HG03025 (cell line): Measurements from ENCODE around the gene C11orf21.
"Not testable (repeated sequence)": the region's sequence is repeated elsewhere in the genome, so short reads cannot be mapped to it uniquely, and the experiment has no call there.

Experiments used
- ATAC-seq: cut with Tn5 transposase; IDR thresholded peaks from one replicate; pipeline ENCODE4 v1.9.1; 2021; ENCODE audit warnings: mild to moderate bottlenecking, moderate library complexity; ENCODE audit not compliant: unreplicated experiment, low FRiP score

C11orf21 gene

DNA sequence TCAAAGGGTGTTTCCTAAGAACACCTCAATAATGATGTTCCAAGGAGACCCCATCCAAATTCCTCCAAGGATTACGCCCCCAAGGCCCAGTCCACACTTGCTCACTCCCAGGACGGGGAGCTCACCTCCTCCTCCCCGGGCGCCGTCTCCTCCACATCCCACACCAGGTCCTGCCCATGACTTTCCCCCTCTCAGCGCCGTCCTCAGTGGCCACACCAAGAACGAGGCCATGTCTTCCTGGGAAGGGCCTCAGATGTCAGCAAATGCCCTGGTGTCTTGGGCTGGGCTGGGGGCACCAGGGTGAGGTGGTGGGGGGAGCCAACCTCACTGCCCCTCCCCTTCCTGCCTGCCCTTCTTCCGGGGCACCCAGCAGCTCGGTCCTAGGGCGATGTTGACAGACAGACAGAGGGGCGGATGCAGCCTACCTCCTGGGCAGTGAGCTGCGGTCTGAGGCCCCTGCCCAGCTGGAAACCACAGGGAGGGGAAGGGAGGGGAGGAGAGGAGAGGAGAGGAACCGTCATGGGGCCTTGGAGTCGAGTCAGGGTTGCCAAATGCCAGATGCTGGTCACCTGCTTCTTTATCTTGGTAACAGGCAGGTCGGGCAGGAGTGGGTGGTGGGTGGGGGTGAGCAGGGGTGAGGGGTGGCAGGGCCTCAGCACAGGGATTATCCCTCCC is at the start of gene C11orf21, which contains the start of gene TSPAN32:
Gene C11orf21 (minus strand): TSS at position 288 of the 675 bp plus-strand sequence. CDS start 110 bp downstream, at position 178.
Gene TSPAN32 (plus strand): TSS at position 383 of the 675 bp plus-strand sequence. CDS start 137 bp downstream, at position 520.
- no peak for ATAC-seq

DNA sequence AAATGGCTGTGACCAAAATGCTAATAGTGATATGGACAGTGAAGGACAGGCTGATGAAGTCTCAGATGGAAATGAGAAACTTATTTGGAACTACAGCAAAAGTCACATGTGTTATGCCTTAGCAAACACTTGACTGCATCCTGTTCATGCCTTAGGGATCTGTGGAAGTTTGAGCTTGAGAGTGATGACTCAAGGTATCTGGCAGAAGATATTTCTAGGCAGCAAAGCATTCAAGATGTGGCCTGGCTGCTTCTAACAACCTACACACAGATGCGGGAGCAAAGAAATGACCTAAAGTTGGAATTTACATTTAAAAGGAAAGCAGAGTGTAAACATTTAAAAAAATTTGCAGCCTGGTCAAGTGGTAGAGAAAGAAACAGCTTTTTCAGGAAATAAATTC is 47.3 kb upstream of the C11orf21 start:
- no peak for ATAC-seq

DNA sequence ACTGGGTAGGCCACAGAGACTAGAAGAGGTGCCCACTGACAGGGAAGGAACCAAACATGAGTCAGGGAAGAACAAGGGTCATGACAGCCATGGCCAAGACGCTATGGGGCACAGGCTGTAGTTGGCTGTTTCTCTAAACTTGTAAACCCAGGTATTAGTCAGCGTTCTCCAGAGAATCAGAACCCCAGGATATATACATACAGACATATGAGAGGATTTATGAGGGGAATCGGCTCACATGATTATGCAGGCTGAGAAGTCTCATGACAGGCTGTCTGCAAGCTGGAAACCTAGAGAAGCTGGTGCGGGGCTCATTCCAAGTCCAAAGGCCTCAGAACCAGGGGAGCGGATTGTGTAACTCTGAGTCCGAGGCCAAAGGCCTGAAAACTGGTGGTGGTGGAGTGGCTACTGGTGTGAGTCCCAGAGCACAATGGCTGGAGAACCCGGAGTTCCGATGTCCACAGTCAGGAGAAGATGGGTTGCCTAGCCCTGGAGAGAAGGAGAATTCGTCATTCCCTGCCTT is 45.7 kb upstream of the C11orf21 start:
- ATAC-seq, result no peak

DNA sequence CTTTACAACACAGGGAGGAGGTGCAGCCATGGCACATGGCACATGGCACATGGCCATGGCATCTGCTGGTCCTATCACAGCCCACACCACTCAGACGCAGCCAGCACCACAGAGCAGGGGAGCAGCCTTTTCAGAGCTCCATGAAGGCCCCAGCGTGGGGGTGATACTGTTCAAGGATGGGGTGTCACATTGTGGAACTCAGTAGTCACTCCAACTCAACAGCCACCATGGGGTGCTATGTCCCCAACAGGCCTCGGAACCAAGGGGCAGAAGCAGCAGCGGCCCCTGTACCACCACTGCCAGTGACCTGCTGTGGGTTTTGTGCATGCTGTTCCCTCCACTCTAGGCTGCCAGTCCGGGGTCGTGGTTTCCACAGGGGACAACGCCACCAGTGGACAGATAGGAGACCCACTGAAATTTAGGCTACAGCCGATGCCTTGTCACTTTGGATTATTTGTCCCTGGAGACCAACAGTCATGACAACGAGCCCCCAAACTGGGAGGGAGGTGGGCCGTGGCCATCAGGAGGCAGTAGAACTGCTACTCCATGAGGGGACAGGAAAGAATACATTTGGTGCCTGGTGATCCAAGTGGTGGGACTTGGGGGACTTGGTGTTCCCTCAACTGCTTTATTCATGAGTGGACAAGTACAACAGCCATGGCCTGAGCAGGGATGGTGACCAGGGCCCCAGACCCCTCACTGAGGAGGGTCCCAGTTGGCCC is 45.0 kb upstream of the C11orf21 start:
- ATAC-seq, result no peak

DNA sequence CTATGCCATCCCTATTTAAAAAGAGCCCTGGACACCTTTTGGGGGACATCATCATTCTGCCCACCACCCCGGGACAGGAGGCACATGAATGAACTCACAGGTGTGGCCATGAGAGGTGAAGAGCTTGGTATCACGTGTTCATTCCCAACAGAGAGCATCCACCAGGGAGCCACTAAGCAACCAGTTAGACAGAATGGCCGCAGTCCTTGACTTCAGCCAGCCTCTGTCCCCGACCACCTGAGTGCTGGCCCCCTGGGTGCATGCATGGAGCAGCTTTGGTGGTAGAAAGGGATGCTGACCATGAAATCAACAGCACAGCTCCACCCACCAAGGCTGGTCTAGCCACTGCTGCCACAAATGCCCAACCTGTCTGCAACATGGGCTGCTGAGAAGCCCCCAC is 44.3 kb upstream of the C11orf21 start:
- ATAC-seq, result no peak

DNA sequence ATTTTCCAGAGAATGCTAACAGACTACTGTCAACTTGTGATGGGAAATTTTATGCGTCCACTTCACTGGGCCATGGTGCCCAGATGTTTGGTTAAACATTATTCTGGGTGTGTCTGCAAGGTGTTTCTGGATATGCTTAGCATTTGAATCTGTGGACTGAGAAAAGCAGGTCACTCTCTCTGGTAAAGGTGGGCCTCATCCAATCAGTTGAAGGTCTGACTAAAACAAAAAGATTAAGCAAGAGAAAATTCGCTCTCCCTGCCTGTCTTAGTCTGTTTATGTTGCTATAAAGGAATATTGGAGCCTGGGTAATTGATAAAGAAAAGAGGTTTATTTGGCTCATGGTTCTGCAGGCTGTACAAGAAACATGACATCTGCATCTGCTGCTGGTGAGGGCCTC is 43.3 kb upstream of the C11orf21 start:
- no peak for ATAC-seq

DNA sequence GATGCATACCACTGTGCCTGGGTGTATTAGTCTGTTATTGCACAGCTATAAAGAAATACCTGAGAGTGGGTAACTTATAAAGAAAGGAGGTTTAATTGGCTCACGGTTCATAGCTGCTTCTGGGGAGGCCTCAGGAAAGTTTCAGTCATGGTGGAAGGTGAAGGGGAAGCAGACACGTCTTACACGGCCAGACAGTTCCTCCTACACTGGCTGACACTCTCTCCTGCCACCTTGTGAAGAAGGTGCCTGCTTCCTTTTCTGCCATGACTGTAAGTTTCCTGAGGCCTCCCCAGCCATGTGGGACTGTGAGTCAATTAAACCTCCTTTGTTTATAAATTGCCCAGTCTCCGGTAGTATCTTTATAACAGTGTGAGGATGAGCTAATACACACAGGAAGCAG is 41.8 kb upstream of the C11orf21 start:
- ATAC-seq, result no peak

DNA sequence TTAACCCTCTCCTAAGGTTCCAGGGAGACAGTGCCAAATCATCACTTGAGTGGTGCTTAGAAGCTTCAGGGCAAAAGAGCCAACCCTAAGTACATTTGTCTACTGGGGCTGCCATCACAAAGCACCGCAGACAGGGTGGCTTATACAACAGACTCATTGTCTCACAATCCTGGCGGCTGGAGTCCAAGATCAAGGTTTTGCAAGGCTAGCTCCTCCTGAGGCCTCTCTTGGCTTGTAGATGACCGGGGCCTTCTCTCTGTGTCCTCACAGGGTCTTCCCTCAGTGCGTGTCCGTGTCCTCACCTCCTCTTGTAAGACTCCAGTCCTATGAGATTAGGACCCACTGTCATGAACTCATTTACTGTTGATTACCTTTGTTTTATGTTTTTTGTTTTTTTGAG is 41.3 kb upstream of the C11orf21 start:
- no peak for ATAC-seq

DNA sequence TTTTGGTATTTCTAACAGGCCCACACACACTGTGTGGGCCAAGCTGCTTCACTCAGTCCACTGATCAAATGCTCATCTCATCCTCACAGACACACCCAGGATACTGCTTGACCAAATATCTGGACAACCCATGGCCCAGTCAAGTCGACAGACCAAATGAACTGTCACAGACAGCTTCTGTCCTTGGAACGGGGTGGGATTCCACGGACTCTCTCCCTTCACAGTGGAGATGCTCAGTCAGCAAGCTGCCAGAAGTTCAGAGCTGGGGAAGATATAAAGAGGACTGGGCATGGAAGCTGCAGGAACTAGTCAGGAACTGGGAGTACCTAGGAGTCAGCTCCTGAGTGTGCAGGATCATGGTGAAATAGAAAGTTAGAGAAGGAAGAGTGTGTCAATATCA is 40.8 kb upstream of the C11orf21 start:
- no peak for ATAC-seq

DNA sequence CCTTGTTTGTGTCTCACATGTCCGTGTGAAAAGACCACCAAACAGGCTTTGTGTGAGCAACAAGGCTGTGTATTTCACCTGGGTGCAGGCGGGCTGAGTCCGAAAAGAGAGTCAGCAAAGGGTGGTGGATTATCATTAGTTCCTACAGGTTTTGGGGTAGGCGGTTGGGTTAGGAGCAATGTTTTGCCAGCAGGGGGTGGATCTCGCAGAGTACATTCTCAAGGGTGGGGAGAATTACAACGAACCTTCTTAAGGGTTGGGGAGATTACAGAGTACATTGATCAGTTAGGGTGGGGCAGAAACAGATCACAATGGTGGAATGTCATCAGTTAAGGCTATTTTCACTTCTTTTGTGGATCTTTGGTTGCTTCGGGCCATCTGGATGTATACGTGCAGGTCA is 37.0 kb upstream of the C11orf21 start:
- not testable (repeated sequence) for ATAC-seq

DNA sequence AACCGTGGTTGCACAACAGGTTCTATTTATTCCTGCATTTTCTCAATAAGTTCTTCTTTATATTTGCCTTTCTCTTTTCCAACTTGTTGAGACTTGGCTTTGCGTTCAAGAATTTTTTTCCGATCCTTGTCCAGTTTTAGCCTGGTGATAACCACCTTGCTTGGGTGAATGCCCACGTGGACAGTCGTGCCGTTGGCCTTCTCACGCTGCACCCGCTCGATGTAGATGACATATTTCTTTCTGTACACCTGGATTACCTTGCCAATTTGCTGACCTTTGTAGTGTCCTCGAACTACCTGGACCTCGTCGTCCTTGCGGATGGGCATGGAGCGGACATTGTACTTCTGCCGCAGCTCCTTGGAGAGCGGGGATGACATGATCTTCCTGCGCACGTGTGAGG is 33.6 kb upstream of the C11orf21 start:
- ATAC-seq, result not testable (repeated sequence)

DNA sequence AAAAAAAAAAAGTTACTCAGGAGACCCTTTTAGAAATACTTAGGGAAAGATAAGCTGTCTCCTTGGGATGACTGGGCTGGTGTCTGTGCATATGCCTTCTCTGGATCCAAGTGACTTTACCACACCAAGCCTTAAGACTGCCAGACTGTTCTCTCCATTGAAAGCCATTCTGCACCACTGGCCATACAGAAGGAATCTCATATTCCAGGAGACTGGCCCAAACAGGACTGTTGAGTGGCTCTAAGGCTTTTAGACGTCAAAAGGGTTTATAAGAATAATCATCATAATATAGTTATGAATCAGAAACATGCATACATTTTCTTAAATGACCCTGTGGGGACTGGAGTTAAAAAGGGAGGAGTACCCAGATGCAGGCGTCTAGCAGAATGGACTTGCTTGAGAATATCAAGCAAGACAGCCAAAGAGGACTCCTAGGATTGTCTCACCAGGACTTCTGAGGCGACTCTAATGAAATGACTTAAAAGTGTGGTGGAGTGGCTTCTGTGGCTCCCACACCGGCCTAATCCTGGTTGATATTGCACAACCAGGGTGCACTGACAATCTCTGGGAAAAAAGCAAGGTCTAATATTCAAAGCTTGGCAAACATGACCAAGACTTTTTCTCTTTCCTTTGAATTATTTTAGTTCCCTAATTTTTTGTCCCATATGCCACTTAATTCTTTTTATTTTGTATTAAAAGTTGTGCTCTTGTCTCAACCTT is 31.9 kb upstream of the C11orf21 start:
- not testable (repeated sequence) for ATAC-seq

DNA sequence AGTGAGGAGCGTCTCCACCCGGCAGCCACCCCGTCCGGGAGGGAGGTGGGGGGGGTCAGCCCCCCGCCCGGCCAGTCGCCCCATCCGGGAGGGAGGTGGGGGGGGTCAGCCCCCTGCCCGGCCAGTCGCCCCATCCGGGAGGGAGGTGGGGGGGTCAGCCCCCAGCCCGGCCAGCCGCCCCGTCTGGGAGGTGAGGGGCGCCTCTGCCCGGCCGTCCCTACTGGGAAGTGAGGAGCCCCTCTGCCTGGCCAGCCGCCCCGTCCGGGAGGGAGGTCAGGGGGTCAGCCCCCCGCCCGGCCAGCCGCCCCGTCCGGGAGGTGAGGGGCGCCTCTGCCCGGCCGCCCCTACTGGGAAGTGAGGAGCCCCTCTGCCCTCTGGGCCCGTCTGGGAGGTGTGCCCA is 30.9 kb upstream of the C11orf21 start:
- not testable (repeated sequence) for ATAC-seq

DNA sequence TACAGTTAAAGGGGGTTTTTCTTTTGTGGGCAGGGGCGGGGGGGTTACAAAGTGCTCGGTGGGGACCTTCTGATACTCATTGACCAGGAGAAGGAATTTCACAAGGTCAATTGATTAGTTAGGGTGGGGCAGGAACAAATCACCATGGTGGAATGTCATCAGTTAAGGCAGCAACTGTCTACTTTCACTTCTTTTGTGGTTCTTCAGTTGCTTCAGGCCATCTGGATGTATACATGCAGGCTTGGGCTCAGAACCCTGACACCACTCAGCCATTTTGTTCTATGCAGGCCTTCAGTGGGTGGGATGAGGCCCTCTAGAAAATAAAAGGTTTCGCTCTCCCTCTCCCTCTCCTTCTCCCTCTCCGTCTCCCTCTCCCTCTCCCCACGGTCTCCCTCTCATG is 29.7 kb upstream of the C11orf21 start:
- ATAC-seq, result no peak

DNA sequence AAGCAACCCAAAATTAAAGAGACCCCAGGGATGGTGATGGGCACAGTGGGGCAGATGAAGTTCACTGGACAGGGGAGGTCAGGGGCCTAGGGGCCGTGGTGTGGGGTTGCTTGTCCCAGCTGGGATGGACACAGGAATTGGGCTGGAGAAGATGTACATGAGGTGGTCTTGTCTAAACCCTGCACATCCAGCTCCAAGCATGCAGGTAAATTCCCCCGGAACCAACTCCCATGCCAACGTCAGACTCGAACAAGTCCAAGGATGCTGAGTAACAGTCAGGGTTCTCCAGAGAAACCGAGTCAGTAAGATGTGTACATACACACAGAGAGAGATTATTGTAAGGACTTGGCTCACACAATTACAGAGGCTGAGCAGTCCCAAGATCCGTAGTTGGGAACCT is 29.0 kb upstream of the C11orf21 start:
- no peak for ATAC-seq

DNA sequence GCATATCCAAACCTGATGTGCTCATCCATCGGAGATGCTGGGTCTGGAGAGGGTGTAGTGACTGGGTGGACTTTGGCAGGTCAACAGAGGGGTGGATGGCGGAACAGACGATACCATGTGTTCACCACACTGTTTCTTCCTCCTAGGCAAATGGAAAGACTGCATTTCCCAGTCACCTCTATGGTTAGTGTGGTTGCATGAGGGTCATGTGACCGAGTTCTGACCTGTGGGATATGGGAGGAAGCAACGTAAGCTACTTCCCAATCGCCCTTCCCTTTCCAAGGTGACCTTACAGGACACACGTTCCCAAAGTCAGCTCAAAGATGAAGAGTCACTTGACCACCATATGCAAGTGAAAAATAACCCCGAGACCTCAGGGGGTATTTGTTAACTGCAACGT is 27.8 kb upstream of the C11orf21 start:
- ATAC-seq, result no peak

DNA sequence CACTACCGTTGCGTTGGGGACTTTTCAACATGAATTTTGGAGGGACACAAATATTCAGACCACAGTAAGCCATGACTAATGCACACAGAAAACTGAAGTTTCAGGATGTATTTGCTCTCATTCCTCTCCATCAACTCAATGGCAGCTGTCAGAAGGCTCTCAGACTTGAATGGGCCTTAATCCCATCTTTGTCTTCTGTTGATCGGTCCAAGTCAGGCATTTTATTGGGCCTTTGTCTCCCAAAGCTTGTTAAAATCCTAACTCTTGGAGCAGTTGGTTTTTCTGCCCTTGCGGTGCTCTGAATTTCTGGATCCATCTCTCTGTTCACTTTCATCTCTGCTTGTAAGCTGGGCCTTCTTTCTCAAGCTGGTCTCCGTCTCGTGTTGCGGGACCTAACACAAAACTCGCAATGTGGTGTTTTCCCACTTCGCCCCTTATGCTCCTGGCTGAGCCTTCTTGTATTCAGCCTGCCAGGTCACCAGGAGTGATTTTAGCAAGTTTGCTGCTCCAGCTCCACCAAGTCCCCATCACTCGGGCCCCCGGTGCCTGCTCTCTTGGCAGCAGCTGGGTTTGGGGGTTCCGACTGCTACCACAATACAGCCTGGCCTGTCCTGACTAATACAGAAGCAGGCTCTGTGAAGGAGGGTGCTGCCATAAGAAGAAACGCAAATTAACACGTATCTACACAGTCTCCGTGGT is 27.1 kb upstream of the C11orf21 start:
- no peak for ATAC-seq

DNA sequence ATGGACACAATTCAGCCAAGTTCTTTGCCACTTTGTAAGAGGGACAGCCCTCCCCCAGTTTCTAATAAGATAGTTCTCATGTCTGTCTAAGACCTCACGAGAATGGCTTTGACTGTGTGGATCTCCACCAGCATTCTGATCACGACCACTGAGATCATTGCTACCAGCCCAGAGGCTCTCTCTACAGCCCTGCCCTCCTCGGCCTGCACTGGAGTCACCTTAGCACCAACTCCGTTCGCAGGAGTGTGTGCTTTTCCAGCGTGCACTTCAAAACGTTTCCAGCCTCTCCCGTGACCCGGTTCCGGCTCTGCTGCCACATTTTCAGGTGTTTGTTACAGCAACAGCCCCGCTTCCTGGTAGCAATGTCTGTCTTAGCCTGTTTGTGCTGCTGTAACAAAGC is 26.3 kb upstream of the C11orf21 start:
- no peak for ATAC-seq

DNA sequence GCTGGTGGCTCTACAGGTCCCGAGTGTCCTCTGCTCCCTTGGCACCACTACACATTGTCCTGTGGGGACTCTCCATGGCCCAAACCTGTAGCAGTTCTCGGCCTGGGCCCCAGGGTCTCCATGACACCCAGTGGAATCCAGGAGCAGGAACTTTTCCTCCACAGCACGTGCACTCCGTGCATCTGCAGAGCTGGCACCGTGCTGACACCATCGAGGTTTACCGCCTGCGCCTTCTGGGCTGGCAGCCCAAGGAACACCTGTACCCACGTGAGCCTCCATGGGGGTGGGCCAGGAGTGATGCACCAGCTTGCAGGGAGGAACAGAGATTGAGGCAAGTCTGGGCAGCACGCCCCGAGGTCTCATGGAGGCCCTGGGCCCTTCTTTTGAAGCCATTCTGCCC is 25.3 kb upstream of the C11orf21 start:
- ATAC-seq, result no peak

DNA sequence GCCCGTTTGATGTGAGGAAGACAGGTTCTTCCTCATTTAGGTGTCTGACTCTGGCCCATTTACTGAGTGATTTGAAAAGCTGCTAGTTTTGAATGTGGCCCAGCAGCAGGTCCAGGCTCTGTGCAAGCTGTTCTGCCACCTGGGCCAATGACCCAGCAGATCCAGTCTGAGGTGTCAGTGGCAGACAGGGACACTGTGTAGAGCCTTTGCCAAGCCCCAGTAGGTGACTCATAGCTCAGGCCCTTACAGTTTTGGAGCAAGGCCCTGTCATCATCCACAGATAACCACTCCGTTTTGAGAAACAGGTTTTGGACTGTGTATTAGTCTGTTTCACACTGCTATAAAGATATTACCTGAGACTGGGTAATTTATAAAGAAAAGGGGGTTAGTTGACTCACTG is 24.0 kb upstream of the C11orf21 start:
- ATAC-seq, result no peak

DNA sequence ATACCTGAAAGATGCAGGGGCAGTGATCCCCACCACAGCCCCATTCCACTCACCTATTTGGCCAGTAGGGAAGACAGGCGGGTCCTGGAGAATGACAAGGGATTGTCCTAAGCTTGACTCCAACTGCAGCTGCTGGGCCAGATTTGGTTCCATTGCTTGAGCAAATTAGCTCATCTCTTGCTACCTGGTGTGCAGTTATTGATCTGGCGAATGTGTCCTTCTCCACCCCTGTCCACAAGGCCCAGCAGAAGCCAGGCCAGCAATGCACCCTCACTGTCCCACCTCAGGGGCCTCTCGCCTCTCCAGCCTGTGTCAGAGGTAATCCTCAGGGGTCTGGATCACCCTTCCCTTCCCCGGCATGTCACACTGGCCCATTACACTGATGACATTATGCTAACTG is 23.4 kb upstream of the C11orf21 start:
- no peak for ATAC-seq
